GM12878 (cell line): Measurements from ENCODE around the gene XKRX. TPM values are rescaled to one million over a fixed set of nuclear protein-coding genes. Genes with fewer than 3 reads are reported as not detected.

Experiments
- ATAC-seq: fragments of 200-7000 bp; cut with Tn5 transposase; 3 replicates; pipeline ENCODE4 v1.9.1; 2020; ENCODE audit warnings: mild to moderate bottlenecking, moderate library complexity
- BruUV-seq: library from RNA; stranded (reverse); fragments of 400-500 nt; replicated peaks from 2 replicates; lab custom pipeline; 2021; lab: Mats Ljungman, UMichigan
- CTCF ChIA-PET: fragments of 300-600 bp; sonication (Branson Sonifier 250); formaldehyde crosslinking; extraction: SDS; loops from one replicate; lab custom pipeline; 2021; ENCODE audit warnings: inconsistent platforms; lab: Yijun Ruan, JAX
- POLR2A ChIA-PET: fragments of 350-600 bp; formaldehyde crosslinking; extraction: SDS; loops from one replicate; lab custom pipeline; 2021; ENCODE audit warnings: inconsistent platforms; lab: Charles Lee
- RAD21 ChIA-PET: fragments of 300-600 bp; sonication (Branson Sonifier 250); formaldehyde crosslinking; loops from one replicate; lab custom pipeline; 2023; ENCODE audit warnings: antibody characterized with exemption; ENCODE audit not compliant: unreplicated experiment; lab: Charles Lee
- SMC1A ChIA-PET: fragments of 300-600 bp; sonication (Branson Sonifier 250); formaldehyde crosslinking; loops from one replicate; lab custom pipeline; 2023; ENCODE audit not compliant: unreplicated experiment, uncharacterized antibody; lab: Charles Lee
- DNase-seq: peaks from one replicate; pipeline ENCODE4 v3.0.0-alpha.2; 2011; ENCODE audit warnings: low read depth, low spot score
- FAIRE-seq: peaks from 3 replicates; lab custom pipeline; 2011; peaks lifted over from hg19 to GRCh38; lab: Jason Lieb, UNC
- H2AFZ ChIP-seq: 2 replicates; pipeline ENCODE4 v1.6.0; 2011; ENCODE audit warnings: low read depth, low read length, control low read depth; ENCODE audit not compliant: control insufficient read depth
- H3K27ac ChIP-seq: 2 replicates; pipeline ENCODE4 v1.5.1; 2011; ENCODE audit warnings: control low read depth; ENCODE audit not compliant: control insufficient read depth, insufficient read depth
- H3K27me3 ChIP-seq, 2 experiments: replicated peaks in 1 of 2; 2 replicates each; pipeline versions ENCODE4 v1.6.0 to v1.6.1; 2011; ENCODE audit warnings: low read length in 1 of 2; ENCODE audit not compliant: control insufficient read depth in 2 of 2, insufficient read depth in 2 of 2
- H3K36me3 ChIP-seq, 2 experiments: 2 replicates each; pipeline ENCODE4 v1.5.1; 2011; ENCODE audit warnings: low read length in 1 of 2; ENCODE audit not compliant: control insufficient read depth in 2 of 2, insufficient read depth in 2 of 2
- H3K4me1 ChIP-seq: 2 replicates; pipeline ENCODE4 v1.6.1; 2011; ENCODE audit warnings: mild to moderate bottlenecking, low read length, moderate library complexity, mixed read lengths; ENCODE audit not compliant: control insufficient read depth, insufficient read depth
- H3K4me2 ChIP-seq: 2 replicates; pipeline ENCODE4 v1.6.0; 2011; ENCODE audit warnings: control low read depth; ENCODE audit not compliant: control insufficient read depth, insufficient read depth
- H3K4me3 ChIP-seq: fragments of 200-600 bp; sonication (generic); 2 replicates; pipeline ENCODE4 v1.5.1; 2016
- H3K79me2 ChIP-seq: 2 replicates; pipeline ENCODE4 v1.6.0; 2011; ENCODE audit warnings: low read length; ENCODE audit not compliant: control insufficient read depth, insufficient read depth
- H3K9ac ChIP-seq: 2 replicates; pipeline ENCODE4 v1.8.0; 2011; ENCODE audit warnings: low read length, control low read depth, mixed read lengths; ENCODE audit not compliant: control insufficient read depth, insufficient read depth
- H3K9me3 ChIP-seq: replicated peaks from 3 replicates; pipeline ENCODE4 v1.5.1; 2011; ENCODE audit warnings: mild to moderate bottlenecking, low read length; ENCODE audit not compliant: control insufficient read depth, insufficient read depth
- H4K20me1 ChIP-seq: 2 replicates; pipeline ENCODE4 v1.6.0; 2011; ENCODE audit not compliant: control insufficient read depth, insufficient read depth
- BMI1 ChIP-seq: fragments of 450-650 bp; IDR thresholded peaks from 2 replicates; pipeline ENCODE4 v1.6.1; 2016; ENCODE audit warnings: mild to moderate bottlenecking, moderate library complexity, borderline replicate concordance
- CEBPB ChIP-seq, 2 experiments: fragments of 150-350 bp in 1 of 2; IDR thresholded peaks; 2 replicates each; pipeline ENCODE4 v1.6.1; 2012 to 2014; ENCODE audit warnings: low read depth in 2 of 2, low read length in 2 of 2, borderline replicate concordance in 1 of 2, inconsistent platforms in 1 of 2
- CREM ChIP-seq: IDR thresholded peaks from 2 replicates; pipeline ENCODE4 v1.6.1; 2014; ENCODE audit warnings: antibody characterized with exemption, low read depth
- EZH2 ChIP-seq: IDR thresholded peaks from 2 replicates; pipeline ENCODE4 v1.6.1; 2012; ENCODE audit warnings: low read depth, mild to moderate bottlenecking, control low read depth, inconsistent platforms, low read length, borderline replicate concordance; ENCODE audit not compliant: control insufficient read depth
- RAD51 ChIP-seq: fragments of 450-650 bp; IDR thresholded peaks from 2 replicates; pipeline ENCODE4 v1.6.1; 2016; ENCODE audit warnings: moderate library complexity, mild to moderate bottlenecking, inconsistent platforms
- SIN3A ChIP-seq: IDR thresholded peaks from 2 replicates; pipeline ENCODE4 v1.6.1; 2012; ENCODE audit warnings: low read depth, low read length, improper control_type of control experiment
- SMAD5 ChIP-seq: IDR thresholded peaks from 2 replicates; pipeline ENCODE4 v1.6.1; 2016; ENCODE audit warnings: antibody characterized with exemption, low read depth
- ZNF274 ChIP-seq: IDR thresholded peaks from one replicate; pipeline ENCODE4 v1.8.0; 2011; ENCODE audit not compliant: insufficient read length, insufficient read depth
- WGBS: methylation state at CpG from one replicate; pipeline ENCODE4 v1.1.6; 2016; ENCODE audit warnings: low lambda C conversion rate; ENCODE audit not compliant: insufficient replicate concordance, insufficient coverage; ENCODE audit errors: missing lambda C conversion rate; 5-methylcytosine and 5-hydroxymethylcytosine counted together
- in situ Hi-C: fragments of 300-500 bp; cut with MboI; formaldehyde crosslinking; loops from 9 replicates; pipeline ENCODE4 v1.14.3; 2018; ENCODE audit warnings: mixed read lengths
- intact Hi-C: fragments of 100-400 bp; cut with micrococcal nuclease; formaldehyde crosslinking; loops from one replicate; pipeline ENCODE4 v1.14.2; 2022; ENCODE audit not compliant: unreplicated experiment
- polyA plus RNA-seq, 11 experiments: library from polyadenylated mRNA; depleted of rRNA in 4 of 11; unstranded in 6 of 11; stranded (reverse) in 5 of 11; fragments of >200 nt; fragmentation: Nextera tagmentation in 4 of 11; fragmentation: Illumina TruSeq in 1 of 11; extraction: Ambion mirVana in 4 of 11; extraction: Trizol in 1 of 11; gene quantifications; 1 replicate in 1 of 11; 2 replicates in 10 of 11; pipeline versions ENCODE4 v1.2.1 to v1.2.3, GENCODE V29; 2011 to 2016; ENCODE audit warnings: inconsistent platforms in 2 of 11, missing spikeins in 2 of 11, low read depth in 1 of 11
- total RNA-seq, 4 experiments: library from RNA; depleted of rRNA in 3 of 4; stranded (reverse); fragments of >200 nt in 3 of 4; fragmentation: Illumina TruSeq in 1 of 4; extraction: Trizol in 1 of 4; gene quantifications; 2 replicates each; pipeline versions ENCODE4 v1.2.1 to v1.2.3, GENCODE V29; 2013 to 2021
- TF ChIP-seq, protein P1 (sequence below): fragments of 450-650 bp; formaldehyde crosslinking; IDR thresholded peaks from 2 replicates; pipeline ENCODE4 v1.4.0; 2020; ENCODE audit warnings: mild to moderate bottlenecking, moderate library complexity
- TF ChIP-seq, protein P2 (sequence below): fragments of 450-650 bp; IDR thresholded peaks from 2 replicates; pipeline ENCODE4 v1.6.1; 2017; ENCODE audit warnings: mild to moderate bottlenecking, moderate library complexity

The XKRX gene
- total and polyA plus RNA-seq, 10 of the 15 experiments (the other 5 are each of a cell fraction or from before 2014, with no cell fraction given) = 0.07 to 0.30 (median 0.22) TPM; not detected in 4

DNA sequence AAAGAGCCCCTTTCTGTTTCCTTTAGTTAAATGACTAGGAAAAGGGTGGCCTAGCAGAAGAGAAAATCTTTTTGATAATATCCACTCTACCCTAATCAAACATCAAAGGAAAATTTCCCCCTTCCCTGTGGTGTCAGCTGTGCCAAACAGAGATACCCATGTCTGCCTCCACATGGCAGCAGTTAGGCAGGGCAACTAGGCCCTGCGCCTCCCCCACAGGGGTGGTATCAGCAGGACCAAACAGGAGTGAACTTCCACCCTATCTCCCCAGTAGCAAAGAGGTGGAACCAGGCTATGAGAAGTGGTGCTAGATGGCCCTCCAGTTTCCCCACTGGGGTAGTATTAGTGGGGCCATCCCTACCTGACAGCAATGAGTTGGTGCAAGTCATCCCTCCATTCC lies 19.8 kb upstream of the XKRX start:
- no peaks in the 10 kb centered on the region for H3K27me3 ChIP-seq
- POLR2A ChIA-PET = no interaction called here
- SMC1A ChIA-PET = no interaction called here
- H3K4me1 ChIP-seq = no peaks in the 10 kb centered on the region
- CTCF ChIA-PET = no interaction called here
- RAD21 ChIA-PET = no interaction called here
- no peak for ATAC-seq
- no peak overlapping the region for H3K9ac ChIP-seq
- BruUV-seq = no TSS peak
- H3K27ac ChIP-seq = no peak overlapping the region
- TF ChIP-seq BMI1 = no peak
- intact Hi-C loops (no loop called here), in situ Hi-C loops (no loop called here)
- H2AFZ ChIP-seq = no peak overlapping the region
- 64% methylated on average over 1 of the region's 1 CpG for WGBS
- no peak overlapping the region for H3K4me2 ChIP-seq
- no peaks in the 10 kb centered on the region for H3K79me2 ChIP-seq
- no peak for FAIRE-seq
- H4K20me1 ChIP-seq = no peaks in the 10 kb centered on the region
- no peaks in the 10 kb centered on the region for H3K9me3 ChIP-seq
- no peaks in the 10 kb centered on the region for H3K36me3 ChIP-seq
- H3K4me3 ChIP-seq = no peak overlapping the region
- DNase-seq = no peak

DNA sequence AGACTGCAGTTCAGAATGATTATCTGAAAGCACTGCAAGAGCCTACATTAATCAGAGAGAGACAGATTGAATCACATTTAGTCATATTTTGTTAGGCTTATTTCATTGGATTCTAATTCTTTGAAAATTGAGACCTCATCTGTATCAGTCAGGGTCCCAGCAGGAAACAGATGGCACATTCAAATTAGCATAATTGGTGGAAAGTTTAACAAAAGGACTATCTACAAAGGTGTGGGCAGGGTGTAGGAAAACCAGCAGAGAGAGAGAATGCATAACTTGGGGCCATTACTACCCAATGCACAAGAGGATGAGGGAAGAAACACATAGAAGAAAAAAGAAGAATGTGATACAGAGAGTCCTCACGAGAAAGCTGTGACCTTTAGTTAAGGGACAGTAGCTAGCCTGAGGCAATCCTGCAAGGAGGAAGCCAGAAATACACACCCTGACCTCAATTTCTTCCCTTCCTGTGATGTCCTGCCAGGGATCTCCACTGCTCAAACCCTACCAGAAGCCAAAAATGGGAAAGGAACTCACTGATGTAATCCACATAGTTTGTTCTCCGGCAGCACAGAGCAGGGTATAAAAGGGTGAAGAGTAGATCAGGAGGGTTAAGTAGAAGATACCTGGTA lies 17.7 kb upstream of the XKRX start:
- no peak overlapping the region for H3K4me2 ChIP-seq
- TF ChIP-seq RAD51 = no peak
- TF ChIP-seq SMAD5 = no peak
- no peak for TF ChIP-seq SIN3A
- TF ChIP-seq, protein P1, sequence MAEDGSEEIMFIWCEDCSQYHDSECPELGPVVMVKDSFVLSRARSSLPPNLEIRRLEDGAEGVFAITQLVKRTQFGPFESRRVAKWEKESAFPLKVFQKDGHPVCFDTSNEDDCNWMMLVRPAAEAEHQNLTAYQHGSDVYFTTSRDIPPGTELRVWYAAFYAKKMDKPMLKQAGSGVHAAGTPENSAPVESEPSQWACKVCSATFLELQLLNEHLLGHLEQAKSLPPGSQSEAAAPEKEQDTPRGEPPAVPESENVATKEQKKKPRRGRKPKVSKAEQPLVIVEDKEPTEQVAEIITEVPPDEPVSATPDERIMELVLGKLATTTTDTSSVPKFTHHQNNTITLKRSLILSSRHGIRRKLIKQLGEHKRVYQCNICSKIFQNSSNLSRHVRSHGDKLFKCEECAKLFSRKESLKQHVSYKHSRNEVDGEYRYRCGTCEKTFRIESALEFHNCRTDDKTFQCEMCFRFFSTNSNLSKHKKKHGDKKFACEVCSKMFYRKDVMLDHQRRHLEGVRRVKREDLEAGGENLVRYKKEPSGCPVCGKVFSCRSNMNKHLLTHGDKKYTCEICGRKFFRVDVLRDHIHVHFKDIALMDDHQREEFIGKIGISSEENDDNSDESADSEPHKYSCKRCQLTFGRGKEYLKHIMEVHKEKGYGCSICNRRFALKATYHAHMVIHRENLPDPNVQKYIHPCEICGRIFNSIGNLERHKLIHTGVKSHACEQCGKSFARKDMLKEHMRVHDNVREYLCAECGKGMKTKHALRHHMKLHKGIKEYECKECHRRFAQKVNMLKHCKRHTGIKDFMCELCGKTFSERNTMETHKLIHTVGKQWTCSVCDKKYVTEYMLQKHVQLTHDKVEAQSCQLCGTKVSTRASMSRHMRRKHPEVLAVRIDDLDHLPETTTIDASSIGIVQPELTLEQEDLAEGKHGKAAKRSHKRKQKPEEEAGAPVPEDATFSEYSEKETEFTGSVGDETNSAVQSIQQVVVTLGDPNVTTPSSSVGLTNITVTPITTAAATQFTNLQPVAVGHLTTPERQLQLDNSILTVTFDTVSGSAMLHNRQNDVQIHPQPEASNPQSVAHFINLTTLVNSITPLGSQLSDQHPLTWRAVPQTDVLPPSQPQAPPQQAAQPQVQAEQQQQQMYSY = no peak
- TF ChIP-seq EZH2 = no peak
- TF ChIP-seq, protein P2, sequence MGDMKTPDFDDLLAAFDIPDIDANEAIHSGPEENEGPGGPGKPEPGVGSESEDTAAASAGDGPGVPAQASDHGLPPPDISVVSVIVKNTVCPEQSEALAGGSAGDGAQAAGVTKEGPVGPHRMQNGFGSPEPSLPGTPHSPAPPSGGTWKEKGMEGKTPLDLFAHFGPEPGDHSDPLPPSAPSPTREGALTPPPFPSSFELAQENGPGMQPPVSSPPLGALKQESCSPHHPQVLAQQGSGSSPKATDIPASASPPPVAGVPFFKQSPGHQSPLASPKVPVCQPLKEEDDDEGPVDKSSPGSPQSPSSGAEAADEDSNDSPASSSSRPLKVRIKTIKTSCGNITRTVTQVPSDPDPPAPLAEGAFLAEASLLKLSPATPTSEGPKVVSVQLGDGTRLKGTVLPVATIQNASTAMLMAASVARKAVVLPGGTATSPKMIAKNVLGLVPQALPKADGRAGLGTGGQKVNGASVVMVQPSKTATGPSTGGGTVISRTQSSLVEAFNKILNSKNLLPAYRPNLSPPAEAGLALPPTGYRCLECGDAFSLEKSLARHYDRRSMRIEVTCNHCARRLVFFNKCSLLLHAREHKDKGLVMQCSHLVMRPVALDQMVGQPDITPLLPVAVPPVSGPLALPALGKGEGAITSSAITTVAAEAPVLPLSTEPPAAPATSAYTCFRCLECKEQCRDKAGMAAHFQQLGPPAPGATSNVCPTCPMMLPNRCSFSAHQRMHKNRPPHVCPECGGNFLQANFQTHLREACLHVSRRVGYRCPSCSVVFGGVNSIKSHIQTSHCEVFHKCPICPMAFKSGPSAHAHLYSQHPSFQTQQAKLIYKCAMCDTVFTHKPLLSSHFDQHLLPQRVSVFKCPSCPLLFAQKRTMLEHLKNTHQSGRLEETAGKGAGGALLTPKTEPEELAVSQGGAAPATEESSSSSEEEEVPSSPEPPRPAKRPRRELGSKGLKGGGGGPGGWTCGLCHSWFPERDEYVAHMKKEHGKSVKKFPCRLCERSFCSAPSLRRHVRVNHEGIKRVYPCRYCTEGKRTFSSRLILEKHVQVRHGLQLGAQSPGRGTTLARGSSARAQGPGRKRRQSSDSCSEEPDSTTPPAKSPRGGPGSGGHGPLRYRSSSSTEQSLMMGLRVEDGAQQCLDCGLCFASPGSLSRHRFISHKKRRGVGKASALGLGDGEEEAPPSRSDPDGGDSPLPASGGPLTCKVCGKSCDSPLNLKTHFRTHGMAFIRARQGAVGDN = no peak
- no peak for TF ChIP-seq CEBPB (IDR thresholded peaks at IDR 0.05; ENCODE audit: borderline replicate concordance in 1 of 2, low read depth in 2 of 2, low read length in 2 of 2)
- TF ChIP-seq CREM = no peak
- TF ChIP-seq ZNF274 = no peak

More for the DNA sequence above, 17.7 kb upstream of the XKRX start:
- intact Hi-C loops = no loop called here
- no peak overlapping the region for H3K9ac ChIP-seq
- no TSS peak for BruUV-seq
- no peaks in the 10 kb centered on the region for H3K79me2 ChIP-seq
- H3K9me3 ChIP-seq = no peaks in the 10 kb centered on the region
- 40% methylated on average over 2 of the region's 2 CpGs for WGBS
- H3K4me3 ChIP-seq = no peak overlapping the region
- H3K27me3 ChIP-seq = no peaks in the 10 kb centered on the region
- CTCF ChIA-PET = no interaction called here
- no peak overlapping the region for H3K27ac ChIP-seq
- H4K20me1 ChIP-seq = no peaks in the 10 kb centered on the region
- DNase-seq = no peak
- no peak for ATAC-seq
- H2AFZ ChIP-seq = no peak overlapping the region
- SMC1A ChIA-PET = no interaction called here
- no peaks in the 10 kb centered on the region for H3K4me1 ChIP-seq
- RAD21 ChIA-PET = no interaction called here
- H3K36me3 ChIP-seq = no peaks in the 10 kb centered on the region
- in situ Hi-C loops = no loop called here
- POLR2A ChIA-PET = no interaction called here
- no peak for FAIRE-seq
